ENCODE measurements around the gene CCBE1. TPM values are rescaled to one million over a fixed set of nuclear protein-coding genes. Genes with fewer than 3 reads are reported as not detected.
A peak's percentile ranks its signal among the peaks of the same experiment; 100 is the strongest.

The CCBE1 gene
- total RNA-seq, 1 donor from 2014 or later: 1.6 TPM

GRCh38 chr18:59640721-59641120 is 56.5 kb downstream of the CCBE1 start:
- Histone ChIP-seq H3K36me3 (ENCODE audit: control insufficient read depth, insufficient read depth, low read length) (no peaks in the 10 kb centered on the region), H3K27me3 (ENCODE audit: control insufficient read depth, insufficient read depth, low read length) (no peaks in the 10 kb centered on the region), H3K4me3 (ENCODE audit: low read depth, low read length) (no peak overlapping the region)
- DNase-seq (ENCODE audit: low read depth) (no peak), FAIRE-seq (no peak)
- TF ChIP-seq CTCF (IDR thresholded peaks at IDR 0.05; ENCODE audit: insufficient read depth, low read length, severe bottlenecking): no peak

GRCh38 chr18:59639821-59640220 is 57.4 kb downstream of the CCBE1 start:
- no peaks in the 10 kb centered on the region for H3K36me3 ChIP-seq (ENCODE audit: control insufficient read depth, insufficient read depth, low read length)
- TF ChIP-seq CTCF (IDR thresholded peaks at IDR 0.05; ENCODE audit: insufficient read depth, low read length, severe bottlenecking): no peak
- DNase-seq (ENCODE audit: low read depth): no peak
- no peaks in the 10 kb centered on the region for H3K27me3 ChIP-seq (ENCODE audit: control insufficient read depth, insufficient read depth, low read length)
- no peak for FAIRE-seq
- H3K4me3 ChIP-seq (ENCODE audit: low read depth, low read length): no peak overlapping the region

GRCh38 chr18:59639136-59639535 is 58.1 kb downstream of the CCBE1 start:
- DNase-seq (ENCODE audit: low read depth): peak; percentile 37
- H3K36me3 ChIP-seq (ENCODE audit: control insufficient read depth, insufficient read depth, low read length): no peaks in the 10 kb centered on the region
- no peak for TF ChIP-seq CTCF (IDR thresholded peaks at IDR 0.05; ENCODE audit: insufficient read depth, low read length, severe bottlenecking)
- FAIRE-seq: no peak
- H3K27me3 ChIP-seq (ENCODE audit: control insufficient read depth, insufficient read depth, low read length): no peaks in the 10 kb centered on the region
- no peak overlapping the region for H3K4me3 ChIP-seq (ENCODE audit: low read depth, low read length)

GRCh38 chr18:59633961-59634485 is 63.2 kb downstream of the CCBE1 start:
- no peaks in the 10 kb centered on the region for H3K27me3 ChIP-seq (ENCODE audit: control insufficient read depth, insufficient read depth, low read length)
- DNase-seq (ENCODE audit: low read depth): no peak
- FAIRE-seq: no peak
- no peak for TF ChIP-seq CTCF (IDR thresholded peaks at IDR 0.05; ENCODE audit: insufficient read depth, low read length, severe bottlenecking)
- no peaks in the 10 kb centered on the region for H3K36me3 ChIP-seq (ENCODE audit: control insufficient read depth, insufficient read depth, low read length)
- H3K4me3 ChIP-seq (ENCODE audit: low read depth, low read length): no peak overlapping the region

GRCh38 chr18:59633317-59633716 is 63.9 kb downstream of the CCBE1 start:
- Histone ChIP-seq H3K27me3 (ENCODE audit: control insufficient read depth, insufficient read depth, low read length) (no peaks in the 10 kb centered on the region), H3K4me3 (ENCODE audit: low read depth, low read length) (no peak overlapping the region), H3K36me3 (ENCODE audit: control insufficient read depth, insufficient read depth, low read length) (no peaks in the 10 kb centered on the region)
- no peak for TF ChIP-seq CTCF (IDR thresholded peaks at IDR 0.05; ENCODE audit: insufficient read depth, low read length, severe bottlenecking)
- no peak for FAIRE-seq
- no peak for DNase-seq (ENCODE audit: low read depth)

GRCh38 chr18:59631583-59632181 is 65.5 kb downstream of the CCBE1 start:
- FAIRE-seq (no peak), DNase-seq (ENCODE audit: low read depth) (peak; percentile 47)
- Histone ChIP-seq H3K4me3 (ENCODE audit: low read depth, low read length) (no peak overlapping the region), H3K27me3 (ENCODE audit: control insufficient read depth, insufficient read depth, low read length) (no peaks in the 10 kb centered on the region), H3K36me3 (ENCODE audit: control insufficient read depth, insufficient read depth, low read length) (no peaks in the 10 kb centered on the region)
- TF ChIP-seq CTCF (IDR thresholded peaks at IDR 0.05; ENCODE audit: insufficient read depth, low read length, severe bottlenecking): peak; percentile 67

All from bronchial epithelial cell (primary cell).